Measurements from ENCODE around the gene ZNF470.

GRCh38 chr19:56547535-56547934 lies 19.7 kb upstream of the ZNF470 start:
- TF ChIP-seq CTCF (IDR thresholded peaks at IDR 0.05) (peak; percentile 27), EZH2 (IDR thresholded peaks at IDR 0.05) (no peak)

Measured in neural progenitor cell (in vitro differentiated cells).